OCI-LY7 (cell line): ENCODE measurements around the gene SLC22A12. TPM values are rescaled to one million over a fixed set of nuclear protein-coding genes. Genes with fewer than 3 reads are reported as not detected.

Source experiments
- Bru-seq: library from RNA; stranded (reverse); fragments of 400-500 nt; gene quantifications from one replicate; lab custom pipeline; 2021; lab: Mats Ljungman, UMichigan
- BruChase-seq, 2 experiments: library from RNA; stranded (reverse); fragments of 400-500 nt; gene quantifications; one replicate each; lab custom pipeline; 2021; lab: Mats Ljungman, UMichigan
- BruUV-seq: library from RNA; stranded (reverse); fragments of 400-500 nt; replicated peaks from 2 replicates; lab custom pipeline; 2021; lab: Mats Ljungman, UMichigan
- CTCF ChIA-PET: fragments of 300-600 bp; sonication (Branson Sonifier 250); formaldehyde crosslinking; loops from one replicate; lab custom pipeline; 2022; ENCODE audit warnings: antibody characterized with exemption; ENCODE audit not compliant: unreplicated experiment; lab: Charles Lee
- POLR2A ChIA-PET: fragments of 300-600 bp; sonication (Branson Sonifier 250); formaldehyde crosslinking; loops from one replicate; lab custom pipeline; 2022; ENCODE audit warnings: antibody characterized with exemption; lab: Charles Lee
- DNase-seq: peaks from one replicate; pipeline ENCODE4 v3.0.0-alpha.2; 2015; ENCODE audit warnings: low spot score
- H2AFZ ChIP-seq: fragments of 200-600 bp; sonication (generic), shearing (Covaris generic); 2 replicates; pipeline ENCODE4 v1.6.1; 2014; ENCODE audit warnings: mild to moderate bottlenecking, antibody characterized with exemption, low read length, moderate library complexity
- H3K27ac ChIP-seq: fragments of 200-600 bp; sonication (generic); 2 replicates; pipeline ENCODE4 v1.5.1; 2014; ENCODE audit warnings: mixed run types, low read depth, mild to moderate bottlenecking, moderate library complexity, low read length, inconsistent platforms; ENCODE audit not compliant: poor library complexity, severe bottlenecking
- H3K36me3 ChIP-seq: fragments of 200-600 bp; sonication (generic); 2 replicates; pipeline ENCODE4 v1.6.1; 2014; ENCODE audit warnings: mild to moderate bottlenecking, antibody characterized with exemption, low read length, moderate library complexity, mixed read lengths; ENCODE audit not compliant: insufficient read depth
- H3K4me1 ChIP-seq: fragments of 200-600 bp; sonication (generic); 2 replicates; pipeline ENCODE4 v1.5.1; 2014; ENCODE audit warnings: mild to moderate bottlenecking, low read length; ENCODE audit not compliant: insufficient read depth, poor library complexity, severe bottlenecking
- H3K4me2 ChIP-seq: fragments of 200-600 bp; sonication (generic); 2 replicates; pipeline ENCODE4 v1.6.1; 2014; ENCODE audit warnings: mild to moderate bottlenecking, low read length
- H3K4me3 ChIP-seq: fragments of 200-600 bp; sonication (generic); 2 replicates; pipeline ENCODE4 v1.5.1; 2014; ENCODE audit warnings: mild to moderate bottlenecking, low read depth, low read length; ENCODE audit not compliant: poor library complexity, severe bottlenecking
- H3K79me2 ChIP-seq: fragments of 200-600 bp; sonication (generic); 2 replicates; pipeline ENCODE4 v1.6.1; 2016; ENCODE audit warnings: low read depth, mild to moderate bottlenecking, low read length, moderate library complexity, mixed read lengths; ENCODE audit not compliant: insufficient read depth
- H3K9me2 ChIP-seq: fragments of 200-600 bp; sonication (generic); 2 replicates; pipeline ENCODE4 v1.6.1; 2016; ENCODE audit warnings: mild to moderate bottlenecking, low read length, mixed read lengths; ENCODE audit not compliant: insufficient read depth
- H3K9me3 ChIP-seq: fragments of 200-600 bp; sonication (generic); 2 replicates; pipeline ENCODE4 v1.6.1; 2014; ENCODE audit warnings: mild to moderate bottlenecking, mixed run types, low read length, mixed read lengths
- H4K20me1 ChIP-seq: fragments of 200-600 bp; sonication (generic); 2 replicates; pipeline ENCODE4 v1.6.1; 2014; ENCODE audit warnings: mild to moderate bottlenecking, antibody characterized with exemption, low read length, moderate library complexity, mixed read lengths; ENCODE audit not compliant: insufficient read depth
- EZH2phosphoT487 ChIP-seq: fragments of 200-600 bp; sonication (generic); IDR thresholded peaks from 2 replicates; pipeline ENCODE4 v1.6.1; 2018; ENCODE audit warnings: low read depth, borderline replicate concordance, mild to moderate bottlenecking, mixed run types, antibody characterized with exemption, low read length, moderate library complexity, mixed read lengths
- intact Hi-C: fragments of 100-400 bp; cut with micrococcal nuclease; formaldehyde crosslinking; loops from one replicate; pipeline ENCODE4 v1.10.0; 2022; ENCODE audit not compliant: unreplicated experiment
- long read RNA-seq: library from polyadenylated mRNA; stranded (forward); transcript quantifications from one replicate; pipeline ENCODE4 v2.0.0, GENCODE V29; 2022
- total RNA-seq, 2 experiments: library from RNA; depleted of rRNA in 1 of 2; stranded (reverse); fragments of >200 nt in 1 of 2; shearing (Covaris generic) in 1 of 2; gene quantifications; 2 replicates each; pipeline ENCODE4 v1.2.3, GENCODE V29; 2014 to 2022
- TF ChIP-seq, protein P1 (sequence below): fragments of 200-600 bp; sonication (generic); conservative IDR thresholded peaks from 2 replicates; pipeline ENCODE4 v1.5.1; 2014; ENCODE audit warnings: mild to moderate bottlenecking, antibody characterized with exemption, low read length, moderate library complexity, mixed read lengths

SLC22A12 gene
- total RNA-seq (2014; rRNA removed; shearing (Covaris generic)): not detected in 2 replicates
- not detected in 2 replicates for total RNA-seq (2022)
- Bru-seq, nascent RNA: not detected
- BruChase-seq, experiment 1, labeled RNA remaining after a 6-hour chase: not detected
- not detected for BruChase-seq, experiment 2, labeled RNA remaining after a 2-hour chase
- long read RNA-seq: 0 reads

DNA sequence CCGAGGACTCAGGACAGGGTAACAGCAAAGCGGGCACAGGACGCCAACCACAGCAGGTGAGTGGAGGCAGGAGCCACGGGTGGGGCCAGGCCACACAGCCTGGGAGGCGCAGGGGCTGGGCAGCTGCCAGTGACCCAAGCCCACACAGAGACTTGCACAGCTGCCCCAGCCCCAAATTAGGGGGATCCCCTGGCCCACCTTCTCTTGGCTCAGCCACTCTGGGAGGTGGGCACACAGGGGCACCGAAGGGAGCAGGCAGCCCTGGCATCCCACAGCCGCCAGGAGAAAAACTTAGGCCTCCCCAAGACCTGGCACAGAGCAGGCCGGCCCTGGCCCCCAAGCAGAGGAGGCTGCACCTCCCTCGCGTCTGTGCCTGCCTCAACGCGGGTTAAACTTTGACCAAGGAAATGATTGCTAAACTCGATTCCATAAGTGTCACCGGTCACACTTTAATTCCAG, at the start of gene SLC22A12:
Gene SLC22A12, plus strand, starts transcription at position 458 of the 459 bp plus-strand sequence. CDS start 337 bp downstream, outside the sequence.
- H3K9me3 ChIP-seq: no peaks in the 10 kb centered on the region
- intact Hi-C loops: no loop called here
- H3K36me3 ChIP-seq: no peaks in the 10 kb centered on the region
- no peak for TF ChIP-seq EZH2phosphoT487
- H3K4me2 ChIP-seq: no peak within 1 kb of the TSS
- H3K27ac ChIP-seq: no peak within 1 kb of the TSS
- BruUV-seq: no TSS peak
- no peaks in the 10 kb centered on the region for H3K9me2 ChIP-seq
- H2AFZ ChIP-seq: no peak within 1 kb of the TSS
- no peaks in the 10 kb centered on the region for H3K4me1 ChIP-seq
- ChIA-PET POLR2A (no interaction called here), CTCF (no interaction called here)
- no peak within 1 kb of the TSS for H3K4me3 ChIP-seq
- H3K79me2 ChIP-seq: no peaks in the 10 kb centered on the region
- H4K20me1 ChIP-seq: no peaks in the 10 kb centered on the region
- no peak for DNase-seq

DNA sequence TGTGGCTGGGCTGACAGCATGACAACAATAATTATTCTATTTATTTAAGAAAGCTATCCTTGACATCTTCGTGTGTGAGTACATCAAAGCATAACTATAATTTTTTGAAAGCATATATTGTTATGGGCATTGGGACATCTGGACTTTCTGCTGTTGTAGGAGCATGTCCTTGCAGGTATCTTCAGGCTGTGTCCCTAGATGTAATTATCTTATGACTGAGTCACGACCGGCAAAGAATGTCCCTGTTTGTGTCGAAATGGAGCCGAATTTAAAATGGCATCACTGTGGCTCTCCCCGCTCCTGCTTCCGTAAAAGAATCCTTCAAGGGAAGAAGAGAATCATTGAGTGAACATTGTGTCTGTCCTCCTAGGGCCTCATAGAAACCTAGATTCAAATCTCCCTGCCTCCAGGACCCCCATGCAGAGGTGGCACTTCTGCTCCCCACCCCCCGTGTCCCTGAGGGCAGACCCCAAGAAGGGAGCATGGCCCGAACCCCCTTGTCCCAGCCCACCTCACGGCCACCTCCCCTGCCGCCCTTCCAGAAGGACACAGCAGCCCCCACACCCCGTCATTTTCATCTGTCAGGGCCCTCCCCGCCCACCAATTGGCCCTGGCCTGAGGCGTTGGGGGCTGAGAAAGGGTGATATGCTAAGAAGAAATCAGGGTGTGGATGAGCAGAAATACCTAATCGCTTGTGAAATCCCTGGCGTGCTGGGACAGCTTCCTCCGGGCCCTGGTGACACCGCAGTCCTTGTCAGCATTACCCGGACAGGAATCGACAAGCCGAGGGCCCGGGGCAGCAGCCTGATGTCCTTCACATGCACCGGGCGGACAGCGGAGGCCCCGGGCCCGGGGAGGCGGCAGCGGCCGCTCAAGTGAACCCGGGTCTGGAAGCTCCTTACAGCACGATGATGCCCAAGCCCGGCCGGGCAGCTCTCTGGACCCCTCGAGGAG, 48.6 kb upstream of the SLC22A12 start:
- Histone ChIP-seq H3K4me3 (no peak overlapping the region), H3K9me3 (no peaks in the 10 kb centered on the region), H3K9me2 (no peaks in the 10 kb centered on the region), H4K20me1 (no peaks in the 10 kb centered on the region), H3K4me2 (no peak overlapping the region), H3K27ac (no peak overlapping the region), H3K79me2 (no peaks in the 10 kb centered on the region), H2AFZ (no peak overlapping the region), H3K36me3 (no peaks in the 10 kb centered on the region), H3K4me1 (no peaks in the 10 kb centered on the region)
- DNase-seq: no peak
- POLR2A ChIA-PET: no interaction called here
- no TSS peak for BruUV-seq
- intact Hi-C loops: no loop called here
- CTCF ChIA-PET: no interaction called here
- TF ChIP-seq, protein P1, sequence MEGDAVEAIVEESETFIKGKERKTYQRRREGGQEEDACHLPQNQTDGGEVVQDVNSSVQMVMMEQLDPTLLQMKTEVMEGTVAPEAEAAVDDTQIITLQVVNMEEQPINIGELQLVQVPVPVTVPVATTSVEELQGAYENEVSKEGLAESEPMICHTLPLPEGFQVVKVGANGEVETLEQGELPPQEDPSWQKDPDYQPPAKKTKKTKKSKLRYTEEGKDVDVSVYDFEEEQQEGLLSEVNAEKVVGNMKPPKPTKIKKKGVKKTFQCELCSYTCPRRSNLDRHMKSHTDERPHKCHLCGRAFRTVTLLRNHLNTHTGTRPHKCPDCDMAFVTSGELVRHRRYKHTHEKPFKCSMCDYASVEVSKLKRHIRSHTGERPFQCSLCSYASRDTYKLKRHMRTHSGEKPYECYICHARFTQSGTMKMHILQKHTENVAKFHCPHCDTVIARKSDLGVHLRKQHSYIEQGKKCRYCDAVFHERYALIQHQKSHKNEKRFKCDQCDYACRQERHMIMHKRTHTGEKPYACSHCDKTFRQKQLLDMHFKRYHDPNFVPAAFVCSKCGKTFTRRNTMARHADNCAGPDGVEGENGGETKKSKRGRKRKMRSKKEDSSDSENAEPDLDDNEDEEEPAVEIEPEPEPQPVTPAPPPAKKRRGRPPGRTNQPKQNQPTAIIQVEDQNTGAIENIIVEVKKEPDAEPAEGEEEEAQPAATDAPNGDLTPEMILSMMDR: no peak
- TF ChIP-seq EZH2phosphoT487: no peak

DNA sequence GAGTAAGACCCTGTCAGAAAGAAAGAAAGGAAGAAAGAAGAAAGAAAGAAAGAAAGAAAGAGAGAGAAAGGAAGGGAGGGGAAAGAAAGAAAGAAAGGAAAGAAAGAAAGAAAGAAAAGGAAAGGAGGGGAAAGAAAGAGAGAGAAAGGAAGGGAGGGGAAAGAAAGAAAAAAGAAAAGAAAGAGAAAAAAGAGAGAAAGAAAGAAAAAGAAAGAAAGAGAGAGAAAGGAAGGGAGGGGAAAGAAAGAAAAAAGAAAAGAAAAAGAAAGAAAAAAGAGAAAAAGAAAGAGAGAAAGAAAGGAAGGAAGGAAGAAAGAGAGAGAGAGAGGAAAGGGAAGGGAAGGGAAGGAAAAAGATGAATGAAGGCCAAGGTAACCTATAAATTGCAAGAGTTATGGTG, 47.2 kb upstream of the SLC22A12 start:
- Histone ChIP-seq H3K4me2 (no peak overlapping the region), H3K27ac (no peak overlapping the region), H3K79me2 (no peaks in the 10 kb centered on the region), H3K9me3 (no peaks in the 10 kb centered on the region), H2AFZ (no peak overlapping the region), H3K36me3 (no peaks in the 10 kb centered on the region), H3K9me2 (no peaks in the 10 kb centered on the region), H3K4me1 (no peaks in the 10 kb centered on the region), H4K20me1 (no peaks in the 10 kb centered on the region), H3K4me3 (no peak overlapping the region)
- ChIA-PET POLR2A (no interaction called here), CTCF (no interaction called here)
- no peak for DNase-seq
- BruUV-seq: no TSS peak
- no peak for TF ChIP-seq EZH2phosphoT487
- TF ChIP-seq, protein P1: no peak
- intact Hi-C loops: no loop called here
